Erythroblast (primary cell): ENCODE results near the gene TBX21.

ENCODE experiments used
- DNase-seq, 2 experiments: peaks; one replicate each; lab custom pipeline; 2025; lab: John Stamatoyannopoulos, UW
- GATA1 ChIP-seq: IDR thresholded peaks from 2 replicates; pipeline ENCODE4 v1.6.1; 2011; ENCODE audit warnings: low read depth, mild to moderate bottlenecking, control low read depth, low read length, moderate library complexity
- POLR2A ChIP-seq: IDR thresholded peaks from 2 replicates; pipeline ENCODE4 v1.6.1; 2011; ENCODE audit warnings: mild to moderate bottlenecking, low read length

TBX21 gene

GRCh38 chr17:47733047-47733673 is at the start of gene TBX21:
Gene TBX21 (plus strand): TSS chr17:47733236. CDS start chr17:47733455, 219 bp downstream.
- DNase-seq = peak; percentile 54 to 66
- TF ChIP-seq POLR2A (no peak), GATA1 (no peak)

- no peak for TF ChIP-seq POLR2A
- no peak for TF ChIP-seq GATA1
- no peak for DNase-seq
Observed at GRCh38 chr17:47684025-47684424, 49.0 kb upstream of the TBX21 start.

- TF ChIP-seq POLR2A (no peak), GATA1 (no peak)
- DNase-seq = no peak
Observed at GRCh38 chr17:47684535-47685193, 48.4 kb upstream of the TBX21 start.

- no peak for DNase-seq
- TF ChIP-seq POLR2A (no peak), GATA1 (no peak)
Observed at GRCh38 chr17:47685556-47686275, 47.3 kb upstream of the TBX21 start.

- no peak for TF ChIP-seq POLR2A
- TF ChIP-seq GATA1 = no peak
- no peak for DNase-seq
Observed at GRCh38 chr17:47686276-47686635, 46.8 kb upstream of the TBX21 start.

- DNase-seq = no peak
Observed at GRCh38 chr17:47686664-47687327, 46.2 kb upstream of the TBX21 start.

GRCh38 chr17:47687328-47687690 is 45.7 kb upstream of the TBX21 start:
- no peak for DNase-seq
- TF ChIP-seq POLR2A (no peak), GATA1 (no peak)

More at GRCh38 chr17:47686664-47687327, 46.2 kb upstream of the TBX21 start:
- TF ChIP-seq GATA1 = no peak
- no peak for TF ChIP-seq POLR2A

- no peak for DNase-seq
- TF ChIP-seq POLR2A = no peak
- TF ChIP-seq GATA1 = no peak
Observed at GRCh38 chr17:47687748-47688147, 45.3 kb upstream of the TBX21 start.

GRCh38 chr17:47690121-47690520 is 42.9 kb upstream of the TBX21 start:
- no peak for TF ChIP-seq POLR2A
- TF ChIP-seq GATA1 = no peak
- DNase-seq = no peak

- no peak for TF ChIP-seq GATA1
- DNase-seq = no peak
Observed at GRCh38 chr17:47692137-47692894, 40.7 kb upstream of the TBX21 start.

- no peak for DNase-seq
- TF ChIP-seq GATA1 = no peak
- TF ChIP-seq POLR2A = no peak
Observed at GRCh38 chr17:47692895-47693730, 39.9 kb upstream of the TBX21 start.

GRCh38 chr17:47693731-47694580 is 39.1 kb upstream of the TBX21 start, which contains the start of gene TBKBP1:
Gene TBKBP1 (plus strand): TSS chr17:47694161. CDS start chr17:47696113, 1,952 bp downstream.
- DNase-seq = no peak
- no peak for TF ChIP-seq GATA1
- TF ChIP-seq POLR2A = no peak
